ENCODE measurements around the gene MYBL2. TPM values are rescaled to one million over a fixed set of nuclear protein-coding genes. Genes with fewer than 3 reads are reported as not detected.
"Not testable (repeated sequence)": the region's sequence is repeated elsewhere in the genome, so short reads cannot be mapped to it uniquely, and the experiment has no call there.

The MYBL2 gene
- total and polyA plus RNA-seq, 12 donors: 0.17 to 6.0 (median 1.0) TPM; not detected in 1

DNA sequence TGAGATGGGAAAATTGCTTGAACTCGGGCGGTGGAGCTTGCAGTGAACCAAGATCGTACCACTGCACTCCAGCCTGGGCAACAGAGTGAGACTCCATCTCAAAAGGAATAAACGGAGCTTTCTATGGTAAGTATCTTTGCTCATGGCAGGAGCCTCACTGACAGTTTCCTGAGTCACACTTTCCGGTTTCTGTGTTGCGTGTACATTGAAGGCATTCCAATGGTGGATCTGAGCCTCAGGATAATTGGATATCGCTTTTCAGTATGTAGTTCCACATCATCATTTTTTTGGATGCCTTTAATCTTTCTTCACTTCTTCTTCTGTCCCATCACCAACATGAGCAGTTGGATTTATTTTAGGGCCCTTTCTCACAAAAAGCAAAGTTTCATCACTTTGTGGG, 88.5 kb downstream of the MYBL2 start:
- Histone ChIP-seq H3K9me3 (replicated peaks in 1 of 3) (no peaks in the 10 kb centered on the region), H3K36me3 (replicated peaks in 1 of 2) (no peaks in the 10 kb centered on the region), H3K27me3 (no peaks in the 10 kb centered on the region), H3K4me1 (replicated peaks in 1 of 2) (no peaks in the 10 kb centered on the region), H3K27ac (no peak overlapping the region), H3K4me3 (no peak overlapping the region)
- no peak for DNase-seq
- TF ChIP-seq, protein P1, sequence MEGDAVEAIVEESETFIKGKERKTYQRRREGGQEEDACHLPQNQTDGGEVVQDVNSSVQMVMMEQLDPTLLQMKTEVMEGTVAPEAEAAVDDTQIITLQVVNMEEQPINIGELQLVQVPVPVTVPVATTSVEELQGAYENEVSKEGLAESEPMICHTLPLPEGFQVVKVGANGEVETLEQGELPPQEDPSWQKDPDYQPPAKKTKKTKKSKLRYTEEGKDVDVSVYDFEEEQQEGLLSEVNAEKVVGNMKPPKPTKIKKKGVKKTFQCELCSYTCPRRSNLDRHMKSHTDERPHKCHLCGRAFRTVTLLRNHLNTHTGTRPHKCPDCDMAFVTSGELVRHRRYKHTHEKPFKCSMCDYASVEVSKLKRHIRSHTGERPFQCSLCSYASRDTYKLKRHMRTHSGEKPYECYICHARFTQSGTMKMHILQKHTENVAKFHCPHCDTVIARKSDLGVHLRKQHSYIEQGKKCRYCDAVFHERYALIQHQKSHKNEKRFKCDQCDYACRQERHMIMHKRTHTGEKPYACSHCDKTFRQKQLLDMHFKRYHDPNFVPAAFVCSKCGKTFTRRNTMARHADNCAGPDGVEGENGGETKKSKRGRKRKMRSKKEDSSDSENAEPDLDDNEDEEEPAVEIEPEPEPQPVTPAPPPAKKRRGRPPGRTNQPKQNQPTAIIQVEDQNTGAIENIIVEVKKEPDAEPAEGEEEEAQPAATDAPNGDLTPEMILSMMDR (IDR thresholded peaks at IDR 0.05): no peak
- TF ChIP-seq POLR2A (IDR thresholded peaks at IDR 0.05): no peak
- 79 to 88% (median 85%) methylated on average over 7 of the region's 7 CpGs for WGBS, 4 donors
- intact Hi-C loops (cut with DNase I): no loop called here

DNA sequence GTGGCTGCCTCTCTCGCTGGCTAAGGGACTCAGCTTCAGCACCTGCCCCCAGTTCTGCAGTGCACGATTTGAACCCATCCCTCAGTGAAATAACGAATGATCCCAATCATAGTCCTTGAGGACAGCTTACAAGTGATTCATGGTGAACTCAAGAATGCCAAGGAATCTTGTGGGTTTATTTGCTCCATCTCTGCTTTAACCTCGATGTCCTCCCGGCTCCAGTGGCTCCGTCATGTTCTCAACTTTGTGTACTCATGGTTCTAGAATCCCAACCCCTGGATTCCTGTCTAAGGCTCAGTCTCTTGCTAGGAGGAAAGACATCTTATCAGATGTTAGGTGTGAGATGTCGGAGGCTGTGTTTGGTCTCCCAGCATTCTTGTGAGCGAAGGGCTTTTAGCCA, 88.9 kb downstream of the MYBL2 start:
- Histone ChIP-seq H3K4me1 (replicated peaks in 1 of 2) (no peaks in the 10 kb centered on the region), H3K27ac (no peak overlapping the region), H3K4me3 (no peak overlapping the region), H3K27me3 (no peaks in the 10 kb centered on the region), H3K36me3 (replicated peaks in 1 of 2) (no peaks in the 10 kb centered on the region), H3K9me3 (replicated peaks in 1 of 3) (no peaks in the 10 kb centered on the region)
- DNase-seq: no peak
- 76 to 89% (median 84%) methylated on average over 5 to 8 of the region's 8 CpGs for WGBS, 4 donors
- intact Hi-C loops (cut with DNase I): no loop called here
- no peak for TF ChIP-seq POLR2A (IDR thresholded peaks at IDR 0.05)
- TF ChIP-seq, protein P1 (IDR thresholded peaks at IDR 0.05): no peak

DNA sequence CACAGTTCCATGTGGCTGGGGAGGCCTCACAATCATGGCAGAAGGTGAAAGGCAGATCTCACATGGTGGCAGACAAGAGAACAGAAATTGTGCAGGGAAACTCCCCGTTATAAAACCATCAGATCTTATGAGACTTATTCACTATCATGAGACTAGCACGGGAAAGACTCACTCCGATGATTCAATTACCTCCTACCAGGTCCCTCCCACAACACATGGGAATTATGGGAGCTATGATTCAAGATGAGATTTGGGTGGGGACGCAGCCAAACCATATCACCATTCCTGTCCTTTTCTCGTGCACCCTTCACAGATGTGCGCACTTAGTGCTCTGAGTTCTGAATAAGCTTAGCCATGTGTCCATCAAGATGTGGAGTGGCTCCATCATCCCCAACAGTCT, 91.0 kb downstream of the MYBL2 start:
- H3K27me3 ChIP-seq; H3K4me3 ChIP-seq; DNase-seq; H3K27ac ChIP-seq; H3K4me1 ChIP-seq (replicated peaks in 1 of 2); H3K36me3 ChIP-seq (replicated peaks in 1 of 2); H3K9me3 ChIP-seq (replicated peaks in 1 of 3); intact Hi-C loops (cut with DNase I): not testable (repeated sequence)
- WGBS, 4 donors: 83 to 87% (median 87%) methylated on average over 6 of the region's 6 CpGs

- 74 to 84% (median 80%) methylated on average over 15 of the region's 15 CpGs for WGBS, 4 donors
- Histone ChIP-seq H3K9me3 (replicated peaks in 1 of 3) (no peaks in the 10 kb centered on the region), H3K27ac (no peak overlapping the region), H3K4me1 (replicated peaks in 1 of 2) (no peaks in the 10 kb centered on the region), H3K4me3 (no peak overlapping the region), H3K27me3 (no peaks in the 10 kb centered on the region), H3K36me3 (replicated peaks in 1 of 2) (no peaks in the 10 kb centered on the region)
- TF ChIP-seq, protein P1 (IDR thresholded peaks at IDR 0.05): no peak
- TF ChIP-seq POLR2A (IDR thresholded peaks at IDR 0.05): no peak
- intact Hi-C loops (cut with DNase I): loop anchor here in 1 of 2 donors (5.0 kb wide), 1 partner anchor 71 kb away; no protein-coding TSS in a partner anchor
- DNase-seq: peak in 1 of 7 donors; percentile 61
Observed at GRCh38 chr20:43761386-43762340, 94.7 kb downstream of the MYBL2 start.

Data from adrenal gland (tissue), 12 donors.